Ovary (tissue), 9 donors: ENCODE data around the gene CA10. TPM values are rescaled to one million over a fixed set of nuclear protein-coding genes. Genes with fewer than 3 reads are reported as not detected.

Experiments
- DNase-seq, 5 donors: peaks; one replicate each; pipeline ENCODE4 v3.0.0-alpha.2; 2019 to 2020
- H3K27ac ChIP-seq, 2 donors: fragments of 200-600 bp; one replicate each; pipeline versions ENCODE4 v1.5.1 to v1.8.0; 2019 to 2022
- H3K27me3 ChIP-seq: fragments of 200-600 bp; one replicate; pipeline ENCODE4 v1.8.0; 2022
- H3K36me3 ChIP-seq: fragments of 200-600 bp; sonication (generic); one replicate; pipeline ENCODE4 v1.5.1; 2019
- H3K4me1 ChIP-seq: one replicate; pipeline ENCODE4 v1.8.1; 2013; ENCODE audit warnings: mild to moderate bottlenecking, moderate library complexity; ENCODE audit not compliant: insufficient read depth
- H3K4me3 ChIP-seq: fragments of 200-600 bp; sonication (generic); one replicate; pipeline ENCODE4 v1.5.1; 2017
- H3K9me3 ChIP-seq, 2 donors: fragments of 200-600 bp in 1 of 2; sonication (generic) in 1 of 2; one replicate each; pipeline versions ENCODE4 v1.5.1 to v1.8.1; 2013 to 2019; ENCODE audit warnings: mild to moderate bottlenecking in 1 of 2, moderate library complexity in 1 of 2
- CTCF ChIP-seq, 3 donors: fragments of 450-650 bp in 2 of 3; fragments of 200-600 bp in 1 of 3; IDR thresholded peaks; one replicate each; pipeline versions ENCODE4 v1.5.1 to v1.8.0; 2016 to 2022; ENCODE audit warnings: antibody characterized with exemption in 3 of 3, mild to moderate bottlenecking in 1 of 3
- EP300 ChIP-seq: sonication (generic); formaldehyde crosslinking; IDR thresholded peaks from one replicate; pipeline ENCODE4 v1.6.1; 2017; ENCODE audit warnings: antibody characterized with exemption
- POLR2A ChIP-seq: fragments of 450-650 bp; IDR thresholded peaks from one replicate; pipeline ENCODE4 v1.6.1; 2017; ENCODE audit warnings: antibody characterized with exemption, mild to moderate bottlenecking, moderate library complexity
- WGBS, 3 donors: extraction: QIAGEN DNeasy Blood & Tissue Kit in 1 of 3; methylation state at CpG; one replicate each; pipeline versions ENCODE4 v1.1.5 to v1.1.7; 2013 to 2017; 5-methylcytosine and 5-hydroxymethylcytosine counted together
- intact Hi-C, 4 donors: fragments of 100-400 bp; cut with DNase I; formaldehyde crosslinking; loops; one replicate each; pipeline versions ENCODE4 v1.11.0 to v1.15.1; 2022 to 2023
- polyA plus RNA-seq, 2 donors: library from polyadenylated mRNA; stranded (reverse); fragments of 200-250 nt in 1 of 2; fragments of 350-450 nt in 1 of 2; fragmentation: Illumina TruSeq in 1 of 2; extraction: RNeasy Lipid Tissue Mini Kit (QIAGEN cat#74804) in 1 of 2; gene quantifications; one replicate each; pipeline ENCODE4 v1.2.3, GENCODE V29; 2013 to 2014
- total RNA-seq, 7 donors: library from RNA; depleted of rRNA in 2 of 7; stranded (reverse); fragments of >200 nt in 2 of 7; fragmentation: NEBNext Ultra II Directional in 3 of 7; extraction: Animal tissue kit (Norgen Biotek cat#: 25700) in 3 of 7; gene quantifications; one replicate each; pipeline versions ENCODE4 v1.1.0 to v1.2.4, GENCODE V29; 2016 to 2023
- donor health status: DM: no; HTN: no; CAD: no; lungs with moderate emphysema.
- donor health status: DM: no; HTN: no; CAD: no.
- donor health status: Bipolar disorder and iron deficiency.
- donor health status: DM: yes; HTN: yes; CAD: no.
- donor health status: DM: no; HTN: no; CAD: no.
- donor health status: DM: yes; HTN: yes; CAD: no.

CA10 gene
- total and polyA plus RNA-seq, 9 donors: 0.34 to 4.3 (median 1.2) TPM; not detected in 2

GRCh38 chr17:52191491-52191890, 33.0 kb upstream of the CA10 start:
- H3K36me3 ChIP-seq: no peaks in the 10 kb centered on the region
- TF ChIP-seq POLR2A (no peak), EP300 (no peak)
- no peak overlapping the region for H3K4me3 ChIP-seq
- 78 to 89% (median 79%) methylated on average over 2 of the region's 2 CpGs for WGBS, 3 donors
- no peaks in the 10 kb centered on the region for H3K27me3 ChIP-seq
- no peak for DNase-seq
- H3K4me1 ChIP-seq: no peaks in the 10 kb centered on the region
- no peaks in the 10 kb centered on the region for H3K9me3 ChIP-seq
- H3K27ac ChIP-seq: no peak overlapping the region
- intact Hi-C loops: no loop called here

GRCh38 chr17:52181782-52182181, 23.3 kb upstream of the CA10 start:
- H3K27me3 ChIP-seq: no peaks in the 10 kb centered on the region
- WGBS, 3 donors: 17 to 27% (median 19%) methylated on average over 3 of the region's 3 CpGs
- no peak for DNase-seq
- no peaks in the 10 kb centered on the region for H3K4me1 ChIP-seq
- intact Hi-C loops: no loop called here
- H3K36me3 ChIP-seq: no peaks in the 10 kb centered on the region
- TF ChIP-seq CTCF (IDR thresholded peaks at IDR 0.05) (no peak), EP300 (no peak), POLR2A (no peak)
- no peaks in the 10 kb centered on the region for H3K9me3 ChIP-seq
- H3K27ac ChIP-seq: no peak overlapping the region
- H3K4me3 ChIP-seq: no peak overlapping the region

- TF ChIP-seq CTCF (IDR thresholded peaks at IDR 0.05) (no peak), EP300 (no peak), POLR2A (no peak)
- H3K27ac ChIP-seq: no peak overlapping the region
- no peaks in the 10 kb centered on the region for H3K9me3 ChIP-seq
- H3K27me3 ChIP-seq: no peaks in the 10 kb centered on the region
- H3K4me1 ChIP-seq: no peaks in the 10 kb centered on the region
- intact Hi-C loops: no loop called here
- no peak for DNase-seq
- no peaks in the 10 kb centered on the region for H3K36me3 ChIP-seq
- WGBS, 3 donors: 64 to 72% (median 70%) methylated on average over 5 of the region's 5 CpGs
- no peak overlapping the region for H3K4me3 ChIP-seq
Measured at GRCh38 chr17:52178012-52178411, 19.5 kb upstream of the CA10 start.

- no peak overlapping the region for H3K4me3 ChIP-seq
- no peaks in the 10 kb centered on the region for H3K27me3 ChIP-seq
- intact Hi-C loops: no loop called here
- 63 to 66% (median 65%) methylated on average over 1 of the region's 1 CpG for WGBS, 3 donors
- no peak for TF ChIP-seq POLR2A
- no peak for TF ChIP-seq EP300
- TF ChIP-seq CTCF (IDR thresholded peaks at IDR 0.05): no peak
- H3K9me3 ChIP-seq: no peaks in the 10 kb centered on the region
- H3K4me1 ChIP-seq: no peaks in the 10 kb centered on the region
- no peak for DNase-seq
- H3K36me3 ChIP-seq: no peaks in the 10 kb centered on the region
- no peak overlapping the region for H3K27ac ChIP-seq
Measured at GRCh38 chr17:52170963-52171572, 12.6 kb upstream of the CA10 start.

- Histone ChIP-seq H3K27me3 (no peaks in the 10 kb centered on the region), H3K36me3 (no peaks in the 10 kb centered on the region), H3K4me3 (no peak overlapping the region), H3K9me3 (no peaks in the 10 kb centered on the region), H3K27ac (no peak overlapping the region), H3K4me1 (no peaks in the 10 kb centered on the region)
- no peak for DNase-seq
- intact Hi-C loops: no loop called here
- TF ChIP-seq POLR2A (no peak), CTCF (IDR thresholded peaks at IDR 0.05) (no peak), EP300 (no peak)
- 8 to 14% (median 11%) methylated on average over 17 of the region's 17 CpGs for WGBS, 3 donors
Measured at GRCh38 chr17:52160136-52160567, 1.6 kb upstream of the CA10 start.
